GM12865 (cell line): ENCODE results near the gene MLLT3.
A peak's percentile ranks its signal among the peaks of the same experiment; 100 is the strongest.

ENCODE experiments used
- DNase-seq: peaks from one replicate; pipeline ENCODE4 v3.0.0; 2010; ENCODE audit warnings: low read depth
- H3K4me3 ChIP-seq: 2 replicates; pipeline ENCODE4 v1.5.1; 2011; ENCODE audit warnings: mild to moderate bottlenecking, low read depth, low read length, control low read depth
- TF ChIP-seq, protein P1 (sequence below): IDR thresholded peaks from 2 replicates; pipeline ENCODE4 v1.5.1; 2011; ENCODE audit warnings: low read length, control low read depth, low read depth, inconsistent platforms; ENCODE audit not compliant: insufficient read depth; ENCODE audit errors: missing control alignments

The MLLT3 gene

DNA sequence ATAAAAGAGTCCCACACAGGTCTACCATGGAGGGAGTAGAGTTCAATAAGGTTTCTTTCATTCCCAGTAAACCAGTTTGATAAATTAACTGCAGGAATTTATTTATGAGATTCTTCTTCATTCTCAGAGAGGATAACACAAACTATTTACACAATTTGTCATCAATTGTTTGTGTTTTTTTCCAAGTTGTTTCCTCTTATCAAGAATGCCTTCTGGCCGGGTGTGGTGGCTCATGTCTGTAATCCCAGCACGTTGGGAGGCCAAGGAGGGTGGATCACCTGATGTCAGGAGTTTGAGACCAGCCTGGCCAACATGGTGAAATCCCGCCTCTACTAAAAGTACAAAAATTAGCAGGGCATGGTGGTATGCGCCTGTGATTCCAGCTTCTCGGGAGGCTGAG, 216.7 kb downstream of the MLLT3 start:
- TF ChIP-seq, protein P1, sequence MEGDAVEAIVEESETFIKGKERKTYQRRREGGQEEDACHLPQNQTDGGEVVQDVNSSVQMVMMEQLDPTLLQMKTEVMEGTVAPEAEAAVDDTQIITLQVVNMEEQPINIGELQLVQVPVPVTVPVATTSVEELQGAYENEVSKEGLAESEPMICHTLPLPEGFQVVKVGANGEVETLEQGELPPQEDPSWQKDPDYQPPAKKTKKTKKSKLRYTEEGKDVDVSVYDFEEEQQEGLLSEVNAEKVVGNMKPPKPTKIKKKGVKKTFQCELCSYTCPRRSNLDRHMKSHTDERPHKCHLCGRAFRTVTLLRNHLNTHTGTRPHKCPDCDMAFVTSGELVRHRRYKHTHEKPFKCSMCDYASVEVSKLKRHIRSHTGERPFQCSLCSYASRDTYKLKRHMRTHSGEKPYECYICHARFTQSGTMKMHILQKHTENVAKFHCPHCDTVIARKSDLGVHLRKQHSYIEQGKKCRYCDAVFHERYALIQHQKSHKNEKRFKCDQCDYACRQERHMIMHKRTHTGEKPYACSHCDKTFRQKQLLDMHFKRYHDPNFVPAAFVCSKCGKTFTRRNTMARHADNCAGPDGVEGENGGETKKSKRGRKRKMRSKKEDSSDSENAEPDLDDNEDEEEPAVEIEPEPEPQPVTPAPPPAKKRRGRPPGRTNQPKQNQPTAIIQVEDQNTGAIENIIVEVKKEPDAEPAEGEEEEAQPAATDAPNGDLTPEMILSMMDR, result no peak
- H3K4me3 ChIP-seq, result no peak overlapping the region
- no peak for DNase-seq

DNA sequence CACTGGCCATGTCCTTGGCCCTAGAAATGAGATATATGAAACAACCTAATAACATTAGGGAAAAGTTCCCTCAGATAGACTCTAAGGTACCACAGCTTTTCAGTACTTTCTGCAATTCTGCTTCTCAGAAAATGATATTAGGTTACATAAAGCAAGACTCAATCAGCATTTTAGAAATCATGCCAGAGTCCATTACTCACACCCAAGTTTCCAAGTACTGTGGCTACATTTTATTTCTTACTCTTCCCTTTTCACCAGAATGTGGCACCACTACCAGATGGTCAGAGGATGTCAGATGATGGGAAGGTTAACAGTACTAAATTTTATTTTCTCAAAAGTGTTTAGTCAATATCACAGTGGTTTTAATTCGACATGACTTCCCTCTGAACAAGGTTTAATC, 217.2 kb downstream of the MLLT3 start:
- TF ChIP-seq, protein P1, result no peak
- no peak for DNase-seq

DNA sequence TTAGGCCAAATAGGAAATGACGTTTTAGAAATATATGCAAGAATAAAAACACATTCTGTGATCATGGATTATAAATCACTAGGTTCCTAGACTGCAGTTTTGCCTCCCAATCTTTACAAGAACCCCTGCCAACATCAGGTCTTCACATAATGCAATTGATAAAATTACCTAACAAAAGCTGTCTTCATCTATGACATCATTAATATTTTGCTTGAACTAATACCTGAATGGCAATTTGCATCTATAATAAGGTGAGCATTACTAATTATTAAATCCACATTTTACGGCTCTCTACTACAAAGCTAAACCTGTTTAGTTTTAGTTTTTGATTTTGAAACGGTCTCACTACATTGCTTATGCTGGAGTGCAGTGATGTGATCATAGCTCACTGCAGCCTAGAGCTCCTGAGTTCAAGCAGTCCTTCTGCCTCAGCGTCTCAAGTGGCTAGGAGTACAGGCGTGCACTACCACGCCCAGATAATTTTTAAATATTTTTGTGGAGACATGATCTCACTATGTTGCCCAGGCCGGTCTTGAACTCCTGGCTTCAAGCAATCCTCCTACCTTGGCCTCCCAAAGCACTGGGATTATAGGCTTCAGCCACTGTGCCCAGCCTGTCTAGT, 218.0 kb downstream of the MLLT3 start:
- TF ChIP-seq, protein P1, result no peak
- H3K4me3 ChIP-seq, result no peak overlapping the region
- no peak for DNase-seq

More for the DNA sequence above, 217.2 kb downstream of the MLLT3 start:
- no peak overlapping the region for H3K4me3 ChIP-seq

DNA sequence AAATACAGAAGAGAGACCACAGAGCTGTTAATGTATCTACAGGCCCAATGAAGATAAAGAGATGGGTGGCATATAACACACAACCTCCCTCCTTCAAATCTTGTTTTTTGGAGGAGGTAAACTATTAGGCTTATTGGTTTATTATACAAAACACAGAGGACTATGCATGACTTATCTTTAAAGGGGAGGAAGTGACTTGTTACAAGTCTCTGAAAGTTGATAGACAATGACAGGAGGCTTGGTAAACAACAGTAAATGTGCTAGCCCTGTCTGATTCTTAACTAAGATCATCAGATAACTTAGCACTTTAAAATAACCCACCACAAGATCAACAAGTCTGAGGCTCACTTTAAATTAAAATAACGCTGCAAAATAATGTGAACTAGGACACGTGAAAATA, 219.0 kb downstream of the MLLT3 start:
- H3K4me3 ChIP-seq, result no peak overlapping the region
- DNase-seq, result no peak
- TF ChIP-seq, protein P1, result no peak

DNA sequence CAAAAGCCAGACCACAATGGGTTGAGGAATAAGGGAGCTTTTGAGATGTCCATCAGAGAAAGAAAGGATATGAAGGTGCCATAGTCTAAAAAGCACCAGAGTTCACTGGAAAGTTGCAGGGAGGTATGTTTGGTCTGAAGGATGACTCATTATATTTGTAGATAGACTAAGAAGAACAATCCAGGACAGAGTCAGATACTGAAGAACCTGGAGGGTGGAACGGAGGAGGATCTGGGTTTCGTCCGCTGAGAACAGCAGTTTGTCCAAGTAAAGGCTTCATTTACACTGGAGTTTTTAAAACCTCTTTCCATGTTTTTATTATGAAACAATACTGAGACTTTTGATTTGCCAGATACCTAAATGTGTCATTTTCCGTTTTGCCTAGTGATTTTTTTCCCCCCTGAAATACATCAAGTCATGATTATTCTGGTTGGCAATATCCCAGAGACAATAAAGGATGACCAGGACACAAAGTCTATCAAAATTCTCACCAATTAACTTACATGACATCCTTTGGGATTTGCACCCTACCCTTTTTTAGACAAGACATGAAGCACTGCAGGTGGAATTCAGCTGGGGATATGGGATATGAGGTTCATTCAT, 219.9 kb downstream of the MLLT3 start:
- TF ChIP-seq, protein P1, result no peak
- no peak for DNase-seq
- no peak overlapping the region for H3K4me3 ChIP-seq

DNA sequence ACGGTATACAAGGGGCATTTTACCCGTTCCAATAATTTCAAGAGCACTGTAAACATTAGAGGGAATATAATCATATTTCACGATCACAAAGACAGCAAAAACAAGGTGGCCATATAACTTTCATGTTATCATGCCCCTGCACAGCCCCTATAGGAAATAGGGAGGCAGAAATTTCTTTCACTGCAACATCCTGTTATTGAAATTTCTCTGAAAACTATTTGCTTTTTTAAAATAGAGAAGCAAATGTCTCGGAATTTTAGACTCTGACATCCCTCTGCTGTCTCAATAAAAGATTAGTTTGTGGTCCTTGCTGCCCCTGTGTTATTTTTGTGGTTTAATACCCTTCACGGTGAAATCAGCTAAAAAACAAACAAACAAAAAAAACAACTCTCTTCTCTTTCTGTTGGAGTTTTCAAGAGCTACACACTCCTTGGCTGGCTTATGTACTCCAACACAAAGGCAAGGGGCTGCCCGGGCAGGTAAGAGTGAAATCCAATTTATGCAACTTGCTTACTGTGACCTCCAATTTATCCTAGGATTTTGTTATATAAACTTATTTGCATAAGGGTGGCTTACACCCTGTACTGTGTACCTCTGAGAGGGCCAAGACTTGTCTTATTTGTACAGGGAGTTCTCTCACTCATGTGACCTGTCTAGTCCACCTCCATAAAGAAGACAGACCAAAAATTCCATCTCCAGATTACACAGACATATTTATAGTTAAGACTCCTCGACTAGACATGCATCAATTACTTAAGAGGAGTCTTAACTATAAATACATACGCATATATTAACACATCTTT, 223.6 kb downstream of the MLLT3 start:
- TF ChIP-seq, protein P1, result no peak
- no peak overlapping the region for H3K4me3 ChIP-seq
- DNase-seq, result no peak

DNA sequence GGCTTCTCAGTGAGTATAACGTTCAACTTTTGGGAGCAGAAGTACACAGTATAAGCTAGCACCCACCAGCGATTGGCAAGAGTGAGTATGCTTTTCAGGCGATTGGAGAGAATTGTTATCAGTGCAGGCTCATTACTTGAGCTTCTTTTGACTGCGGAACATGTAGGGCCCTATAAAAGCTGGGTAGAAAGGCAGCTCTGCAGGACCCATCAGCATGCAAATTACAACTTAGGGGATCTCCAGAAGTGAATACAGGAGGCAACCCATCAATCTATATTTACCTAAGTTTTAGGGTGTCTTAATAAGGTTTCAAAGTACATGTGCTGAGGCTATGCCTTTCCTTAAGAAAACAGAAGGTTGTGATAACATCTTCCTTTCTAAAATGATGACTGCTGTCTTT, 225.0 kb downstream of the MLLT3 start:
- TF ChIP-seq, protein P1, result no peak
- no peak overlapping the region for H3K4me3 ChIP-seq
- peak; percentile 54 for DNase-seq
